ENCODE data around the gene ZNF565.
"Not testable (repeated sequence)": the region's sequence is repeated elsewhere in the genome, so short reads cannot be mapped to it uniquely, and the experiment has no call there.

Gene ZNF565

GRCh38 chr19:36196249-36196648 is 18.2 kb downstream of the ZNF565 start:
- Mint-ChIP-seq H3K27ac (no peak overlapping the region), H3K36me3 (ENCODE audit: low read depth) (peaks cover 77% of the 10 kb centered on the region), H3K27me3 (no peaks in the 10 kb centered on the region), H3K4me1 (ENCODE audit: low read depth) (no peaks in the 10 kb centered on the region), H3K9me3 (no peaks in the 10 kb centered on the region), H3K4me3 (no peak overlapping the region)
- intact Hi-C loops (cut with micrococcal nuclease) = no loop called here

DNA sequence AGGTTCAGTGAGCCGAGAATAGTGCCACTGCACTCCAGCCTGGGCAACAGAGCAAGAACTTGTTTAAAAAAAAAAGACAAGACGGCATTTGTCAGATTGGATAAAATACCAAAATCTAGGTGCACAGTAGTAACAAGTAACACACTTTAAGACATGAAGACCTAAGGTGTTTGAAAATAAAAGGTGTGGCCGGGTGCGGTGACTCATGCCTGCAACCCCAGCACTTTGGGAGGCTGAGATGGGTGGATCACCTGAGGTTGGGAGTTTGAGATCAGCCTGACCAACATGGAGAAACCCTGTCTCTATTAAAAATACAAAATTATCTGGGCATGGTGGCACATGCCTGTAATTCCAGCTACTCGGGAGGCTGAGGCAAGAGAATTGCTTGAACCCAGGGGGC is 27.7 kb downstream of the ZNF565 start:
- H3K4me3 Mint-ChIP-seq; H3K27me3 Mint-ChIP-seq; H3K27ac Mint-ChIP-seq; H3K4me1 Mint-ChIP-seq (ENCODE audit: low read depth); intact Hi-C loops (cut with micrococcal nuclease); H3K9me3 Mint-ChIP-seq: not testable (repeated sequence)
- peaks cover 41% of the 10 kb centered on the region for H3K36me3 Mint-ChIP-seq (ENCODE audit: low read depth)

- Mint-ChIP-seq H3K4me3 (no peak overlapping the region), H3K27me3 (no peaks in the 10 kb centered on the region), H3K27ac (no peak overlapping the region)
Measured at GRCh38 chr19:36183245-36183628, 31.2 kb downstream of the ZNF565 start.

DNA sequence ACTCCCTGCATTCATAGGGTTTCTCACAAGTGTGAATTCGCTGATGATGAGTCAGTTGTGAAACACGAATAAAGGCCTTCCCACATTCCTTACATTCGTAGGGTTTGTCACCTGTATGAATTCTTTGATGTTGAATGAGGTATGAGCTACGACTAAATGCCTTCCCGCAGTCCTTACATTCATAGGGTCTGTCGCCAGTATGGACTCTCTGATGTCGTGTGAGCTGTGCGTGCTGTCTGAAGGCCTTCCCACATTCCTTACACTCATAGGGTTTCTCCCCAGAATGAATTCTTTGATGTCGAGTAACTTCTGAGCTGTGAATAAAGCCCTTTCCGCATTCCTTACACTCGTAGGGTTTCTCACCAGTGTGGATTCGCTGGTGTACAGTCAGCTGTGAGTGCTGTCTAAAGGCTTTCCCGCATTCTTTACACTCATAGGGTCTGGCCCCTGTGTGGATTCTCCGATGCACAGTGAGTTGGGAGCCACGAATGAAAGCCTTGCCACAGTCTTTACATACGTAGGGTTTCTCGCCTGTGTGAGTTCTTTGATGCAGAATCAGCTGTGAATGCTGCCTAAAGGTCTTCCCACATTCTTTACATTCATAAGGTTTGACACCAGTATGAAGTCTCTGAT is 31.7 kb downstream of the ZNF565 start:
- no peaks in the 10 kb centered on the region for H3K9me3 Mint-ChIP-seq
- intact Hi-C loops (cut with micrococcal nuclease) = no loop called here
- H3K27ac Mint-ChIP-seq = no peak overlapping the region
- no peak overlapping the region for H3K4me3 Mint-ChIP-seq
- no peaks in the 10 kb centered on the region for H3K27me3 Mint-ChIP-seq
- H3K4me1 Mint-ChIP-seq (ENCODE audit: low read depth) = no peaks in the 10 kb centered on the region
- H3K36me3 Mint-ChIP-seq (ENCODE audit: low read depth) = peaks cover 20% of the 10 kb centered on the region

More at GRCh38 chr19:36183245-36183628, 31.2 kb downstream of the ZNF565 start:
- Mint-ChIP-seq H3K36me3 (ENCODE audit: low read depth) (peaks cover 25% of the 10 kb centered on the region), H3K4me1 (ENCODE audit: low read depth) (no peaks in the 10 kb centered on the region), H3K9me3 (no peaks in the 10 kb centered on the region)
- intact Hi-C loops (cut with micrococcal nuclease) = no loop called here

- H3K9me3 Mint-ChIP-seq; H3K4me1 Mint-ChIP-seq (ENCODE audit: low read depth); H3K27ac Mint-ChIP-seq; H3K4me3 Mint-ChIP-seq; H3K27me3 Mint-ChIP-seq; intact Hi-C loops (cut with micrococcal nuclease): not testable (repeated sequence)
- peaks cover 15% of the 10 kb centered on the region for H3K36me3 Mint-ChIP-seq (ENCODE audit: low read depth)
Measured at GRCh38 chr19:36179077-36179476, 35.4 kb downstream of the ZNF565 start.

GRCh38 chr19:36173846-36174245 is 40.6 kb downstream of the ZNF565 start:
- H3K36me3 Mint-ChIP-seq (ENCODE audit: low read depth); H3K4me3 Mint-ChIP-seq; H3K27ac Mint-ChIP-seq; H3K4me1 Mint-ChIP-seq (ENCODE audit: low read depth); intact Hi-C loops (cut with micrococcal nuclease); H3K27me3 Mint-ChIP-seq; H3K9me3 Mint-ChIP-seq: not testable (repeated sequence)

- Mint-ChIP-seq H3K27me3 (no peaks in the 10 kb centered on the region), H3K36me3 (ENCODE audit: low read depth) (no peaks in the 10 kb centered on the region), H3K4me3 (no peak overlapping the region), H3K9me3 (no peaks in the 10 kb centered on the region), H3K4me1 (ENCODE audit: low read depth) (no peaks in the 10 kb centered on the region), H3K27ac (no peak overlapping the region)
- intact Hi-C loops (cut with micrococcal nuclease) = no loop called here
Measured at GRCh38 chr19:36172852-36173251, 41.6 kb downstream of the ZNF565 start.

- H3K36me3 Mint-ChIP-seq (ENCODE audit: low read depth) = peaks cover 9% of the 10 kb centered on the region
- H3K27ac Mint-ChIP-seq = no peak overlapping the region
- no peaks in the 10 kb centered on the region for H3K9me3 Mint-ChIP-seq
- H3K27me3 Mint-ChIP-seq = no peaks in the 10 kb centered on the region
- intact Hi-C loops (cut with micrococcal nuclease) = no loop called here
- H3K4me1 Mint-ChIP-seq (ENCODE audit: low read depth) = no peaks in the 10 kb centered on the region
- H3K4me3 Mint-ChIP-seq = no peak overlapping the region
Measured at GRCh38 chr19:36169084-36169760, 45.2 kb downstream of the ZNF565 start.

GRCh38 chr19:36163813-36164212 is 50.7 kb downstream of the ZNF565 start:
- H3K4me1 Mint-ChIP-seq (ENCODE audit: low read depth) = no peaks in the 10 kb centered on the region
- H3K27ac Mint-ChIP-seq = no peak overlapping the region
- H3K4me3 Mint-ChIP-seq = no peak overlapping the region
- H3K36me3 Mint-ChIP-seq (ENCODE audit: low read depth) = peaks cover 45% of the 10 kb centered on the region
- no peaks in the 10 kb centered on the region for H3K9me3 Mint-ChIP-seq
- no peaks in the 10 kb centered on the region for H3K27me3 Mint-ChIP-seq
- intact Hi-C loops (cut with micrococcal nuclease) = no loop called here

DNA sequence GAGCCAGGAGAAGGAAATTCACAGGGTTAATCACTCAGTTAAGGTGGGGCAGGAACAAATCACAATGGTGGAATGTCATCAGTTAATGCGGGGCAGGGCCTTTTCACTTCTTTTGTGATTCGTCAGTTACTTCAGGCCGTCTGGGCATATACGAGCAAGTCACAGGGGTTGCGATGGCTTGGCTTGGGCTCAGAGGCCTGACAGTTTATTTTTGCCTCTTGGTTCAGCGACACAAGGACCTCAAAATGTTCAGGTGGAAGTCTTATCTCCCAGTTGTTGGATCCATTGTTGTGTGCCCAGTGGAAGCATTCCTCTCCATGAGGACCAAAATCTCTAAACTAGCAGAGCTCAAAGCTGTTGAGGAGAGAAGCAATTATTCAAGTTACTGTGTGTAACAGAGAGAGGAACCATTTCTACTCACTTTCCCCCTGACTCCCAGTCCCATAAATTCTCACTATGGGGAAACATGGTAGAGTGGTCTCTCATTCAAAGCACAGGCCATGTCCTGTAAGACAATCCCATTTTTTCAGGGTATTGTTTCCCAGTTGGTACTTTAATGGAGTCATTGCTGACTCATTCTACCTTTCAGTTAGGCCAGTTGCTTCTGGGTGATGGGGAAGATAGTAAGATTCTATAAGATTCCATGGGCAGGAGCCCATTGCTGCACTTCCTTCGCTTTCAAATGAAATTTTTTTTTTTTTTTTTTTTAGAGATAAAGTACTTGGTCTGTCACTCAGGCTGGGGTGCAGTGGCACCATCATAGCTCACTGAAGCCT is 53.5 kb downstream of the ZNF565 start:
- H3K36me3 Mint-ChIP-seq (ENCODE audit: low read depth) = peaks cover 53% of the 10 kb centered on the region

GRCh38 chr19:36153126-36153525 is 61.3 kb downstream of the ZNF565 start:
- intact Hi-C loops (cut with micrococcal nuclease) = no loop called here
- H3K4me1 Mint-ChIP-seq (ENCODE audit: low read depth) = peaks cover 30% of the 10 kb centered on the region
- H3K27me3 Mint-ChIP-seq = no peaks in the 10 kb centered on the region
- H3K36me3 Mint-ChIP-seq (ENCODE audit: low read depth) = peaks cover 54% of the 10 kb centered on the region
- H3K9me3 Mint-ChIP-seq = no peaks in the 10 kb centered on the region
- H3K27ac Mint-ChIP-seq = no peak overlapping the region
- no peak overlapping the region for H3K4me3 Mint-ChIP-seq

More for the DNA sequence above, 53.5 kb downstream of the ZNF565 start:
- no peaks in the 10 kb centered on the region for H3K9me3 Mint-ChIP-seq
- H3K4me1 Mint-ChIP-seq (ENCODE audit: low read depth) = no peaks in the 10 kb centered on the region
- H3K4me3 Mint-ChIP-seq = no peak overlapping the region
- H3K27ac Mint-ChIP-seq = no peak overlapping the region
- intact Hi-C loops (cut with micrococcal nuclease) = no loop called here
- H3K27me3 Mint-ChIP-seq = no peaks in the 10 kb centered on the region

- H3K4me1 Mint-ChIP-seq (ENCODE audit: low read depth) = peaks cover 30% of the 10 kb centered on the region
Measured at GRCh38 chr19:36152352-36153091, 61.9 kb downstream of the ZNF565 start, which contains the start of gene COX7A1. Gene COX7A1, minus strand, starts transcription at chr19:36152447. Its CDS starts 40 bp downstream, at chr19:36152407.

DNA sequence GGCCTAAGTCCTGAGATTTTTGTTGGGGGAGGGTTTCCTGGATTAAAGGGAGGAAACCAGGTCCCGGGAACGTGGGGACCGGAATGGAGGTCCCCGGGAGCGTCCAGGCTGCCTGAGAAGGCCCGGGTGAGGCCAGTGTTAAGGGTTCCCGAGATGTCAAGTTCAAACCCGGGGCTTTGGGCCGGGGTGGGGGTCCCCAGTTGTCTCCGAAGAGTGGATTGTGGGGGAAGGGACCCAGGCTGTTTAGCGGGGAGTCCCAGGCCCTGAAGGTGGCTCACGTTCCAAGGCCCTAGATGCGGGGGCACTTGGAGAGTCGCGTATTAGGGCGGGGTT is 62.5 kb downstream of the ZNF565 start:
- Mint-ChIP-seq H3K4me1 (ENCODE audit: low read depth) (peaks cover 30% of the 10 kb centered on the region), H3K36me3 (ENCODE audit: low read depth) (peaks cover 57% of the 10 kb centered on the region), H3K4me3 (no peak overlapping the region), H3K9me3 (no peaks in the 10 kb centered on the region), H3K27ac (no peak overlapping the region), H3K27me3 (no peaks in the 10 kb centered on the region)
- intact Hi-C loops (cut with micrococcal nuclease) = no loop called here

More at GRCh38 chr19:36152352-36153091, 61.9 kb downstream of the ZNF565 start, which contains the start of gene COX7A1:
- intact Hi-C loops (cut with micrococcal nuclease) = no loop called here
- Mint-ChIP-seq H3K36me3 (ENCODE audit: low read depth) (peaks cover 54% of the 10 kb centered on the region), H3K27me3 (no peaks in the 10 kb centered on the region), H3K27ac (no peak within 1 kb of the TSS), H3K9me3 (no peaks in the 10 kb centered on the region), H3K4me3 (peak within 1 kb of the TSS; percentile 15)

Data from dendritic cell treated with granulocyte-macrophage colony-stimulating factor and Interleukin-4, amounts not matched to agents 40 ng/mL and 50 ng/mL, for 4 days (primary cell).